Camera-type eye (tissue), 1 donor: ENCODE results near the gene MEIKIN. TPM values are rescaled to one million over a fixed set of nuclear protein-coding genes. Genes with fewer than 3 reads are reported as not detected.

Experiments used
- total RNA-seq: library from RNA; depleted of rRNA; stranded (reverse); fragments of >200 nt; gene quantifications from one replicate; pipeline ENCODE4 v1.2.3, GENCODE V29; 2014

MEIKIN gene, protein sequence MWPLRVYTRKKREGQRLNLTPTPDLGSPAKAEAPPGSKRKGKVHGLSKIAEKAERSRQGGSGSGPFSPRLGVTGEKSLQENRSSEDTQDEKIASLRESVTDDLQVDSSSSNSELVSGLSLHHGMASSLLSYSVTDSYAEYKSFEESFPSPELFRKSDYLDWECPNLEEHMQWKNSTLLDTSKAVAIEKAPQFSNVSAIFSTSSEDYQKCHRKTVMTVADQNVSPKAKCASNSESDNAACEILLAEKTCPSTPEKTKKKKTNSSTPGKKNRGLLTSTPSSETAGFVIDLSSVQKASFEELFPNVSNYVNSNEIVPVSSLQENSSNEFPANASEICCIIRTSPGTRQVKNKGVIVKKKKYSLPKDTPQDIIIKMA
- total RNA-seq, result 0.55 TPM

DNA sequence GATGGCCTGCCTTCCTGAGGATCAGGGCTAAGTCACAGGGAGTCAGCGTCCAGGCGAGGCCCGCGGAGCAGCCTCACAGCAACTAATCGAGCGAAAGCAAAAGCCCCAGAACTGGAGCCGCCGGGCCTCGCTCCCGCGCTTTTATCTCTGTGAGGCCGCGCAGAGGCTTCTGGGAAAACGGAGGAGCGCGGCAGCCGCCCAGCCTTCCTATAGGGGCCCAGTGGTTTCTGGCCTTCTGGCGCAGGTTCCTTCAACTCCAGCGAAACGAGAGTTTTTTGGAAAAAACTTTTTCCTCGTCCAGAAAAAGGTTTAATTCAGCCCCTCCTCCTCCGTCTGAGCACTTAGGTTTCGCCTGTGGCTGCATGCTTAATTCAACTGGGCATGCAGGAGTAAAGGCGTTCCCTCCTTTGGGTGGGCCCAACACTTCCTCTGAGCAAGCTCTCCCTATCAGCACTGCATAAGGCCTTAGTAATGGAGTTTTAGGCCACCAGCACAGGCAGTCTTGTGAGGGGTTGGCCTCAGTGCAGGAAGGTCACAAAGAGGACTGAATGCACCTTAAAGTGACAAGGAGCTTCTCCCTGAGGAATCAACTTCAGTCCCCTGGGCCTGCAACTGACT, at the start of gene MEIKIN:
Gene MEIKIN, minus strand, starts transcription at position 113 of the 618 bp plus-strand sequence. CDS start 158 bp downstream, outside the sequence.

DNA sequence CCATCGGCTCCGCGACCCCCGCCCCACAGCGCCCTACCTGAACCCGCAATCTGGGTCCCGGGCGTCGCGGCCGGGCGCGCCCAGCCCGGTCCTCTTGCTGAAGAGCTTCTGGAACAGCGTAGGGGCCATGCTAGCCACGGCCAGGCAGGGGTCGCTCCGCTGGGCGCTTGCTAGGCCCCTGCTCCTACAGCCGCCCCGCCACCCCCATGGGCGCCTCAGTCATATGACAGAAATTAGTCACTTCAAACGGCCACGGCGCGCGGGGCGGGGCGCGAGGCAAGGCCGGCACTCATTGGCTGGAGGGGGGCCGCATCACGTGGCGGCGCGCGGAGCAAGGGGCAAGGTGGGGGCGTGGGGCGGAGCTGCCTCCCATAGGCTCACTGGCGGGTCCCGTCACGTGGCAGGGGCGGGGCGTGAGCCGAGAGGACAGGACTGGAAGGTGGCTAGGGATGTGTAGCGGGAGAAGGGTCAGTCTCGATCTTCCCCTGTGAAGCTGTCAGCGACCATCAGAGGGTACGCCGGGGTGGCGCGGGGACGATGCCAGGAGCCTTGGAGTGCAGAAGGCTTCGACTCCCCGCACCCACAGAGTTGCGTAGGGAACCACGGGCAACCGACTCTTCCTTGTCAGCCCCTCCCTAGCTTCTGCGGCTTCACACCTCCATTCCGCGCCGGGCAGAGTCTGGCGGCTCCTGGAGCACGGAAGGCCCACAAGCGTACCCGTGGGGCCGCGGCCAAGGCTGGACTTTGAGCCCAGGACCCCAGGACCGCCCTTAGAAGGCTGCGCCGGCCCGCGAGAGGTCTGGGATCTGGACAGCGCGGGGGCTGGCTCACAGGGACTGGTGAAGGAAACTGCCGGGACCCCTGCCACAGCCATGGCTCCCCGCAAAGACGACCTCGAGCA, 148.4 kb downstream of the MEIKIN start, which contains the start of gene FNIP1:
Gene FNIP1, minus strand, starts transcription at position 225 of the 901 bp plus-strand sequence. Its CDS starts 96 bp downstream, at position 129.

Other genes starting within 250 kb of the MEIKIN start
- gene FNIP1, start 148.6 kb downstream of the MEIKIN start, total RNA-seq, result 89.9 TPM
- 73.4 TPM for gene ACSL6, start 66.0 kb upstream of the MEIKIN start, total RNA-seq
- not detected for gene IL3, start 115.0 kb upstream of the MEIKIN start, total RNA-seq
- not detected for gene CSF2, start 128.1 kb upstream of the MEIKIN start, total RNA-seq